ENCODE results near the gene PXK.

- TF ChIP-seq, protein P1, sequence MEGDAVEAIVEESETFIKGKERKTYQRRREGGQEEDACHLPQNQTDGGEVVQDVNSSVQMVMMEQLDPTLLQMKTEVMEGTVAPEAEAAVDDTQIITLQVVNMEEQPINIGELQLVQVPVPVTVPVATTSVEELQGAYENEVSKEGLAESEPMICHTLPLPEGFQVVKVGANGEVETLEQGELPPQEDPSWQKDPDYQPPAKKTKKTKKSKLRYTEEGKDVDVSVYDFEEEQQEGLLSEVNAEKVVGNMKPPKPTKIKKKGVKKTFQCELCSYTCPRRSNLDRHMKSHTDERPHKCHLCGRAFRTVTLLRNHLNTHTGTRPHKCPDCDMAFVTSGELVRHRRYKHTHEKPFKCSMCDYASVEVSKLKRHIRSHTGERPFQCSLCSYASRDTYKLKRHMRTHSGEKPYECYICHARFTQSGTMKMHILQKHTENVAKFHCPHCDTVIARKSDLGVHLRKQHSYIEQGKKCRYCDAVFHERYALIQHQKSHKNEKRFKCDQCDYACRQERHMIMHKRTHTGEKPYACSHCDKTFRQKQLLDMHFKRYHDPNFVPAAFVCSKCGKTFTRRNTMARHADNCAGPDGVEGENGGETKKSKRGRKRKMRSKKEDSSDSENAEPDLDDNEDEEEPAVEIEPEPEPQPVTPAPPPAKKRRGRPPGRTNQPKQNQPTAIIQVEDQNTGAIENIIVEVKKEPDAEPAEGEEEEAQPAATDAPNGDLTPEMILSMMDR (IDR thresholded peaks at IDR 0.05), result peak; percentile 81 to 85 (median 83)
- TF ChIP-seq EP300 (IDR thresholded peaks at IDR 0.05), result no peak
- no peak for TF ChIP-seq POLR2AphosphoS5 (IDR thresholded peaks at IDR 0.05)
Observed at GRCh38 chr3:58414538-58415197, 82.0 kb downstream of the PXK start.
